H9 (cell line): ENCODE measurements around the gene PDYN. TPM values are rescaled to one million over a fixed set of nuclear protein-coding genes. Genes with fewer than 3 reads are reported as not detected.

ENCODE experiments used
- DNase-seq: peaks from one replicate; pipeline ENCODE4 v3.0.0-alpha.2; 2017
- H2AFZ ChIP-seq: one replicate; pipeline ENCODE4 v1.6.1; 2013; ENCODE audit warnings: mild to moderate bottlenecking, low read length, control low read depth, moderate library complexity
- H2AK5ac ChIP-seq: 2 replicates; pipeline ENCODE4 v1.6.1; 2013; ENCODE audit warnings: low read length, control low read depth, mixed read lengths; ENCODE audit not compliant: insufficient read length
- H2BK120ac ChIP-seq: one replicate; pipeline ENCODE4 v1.6.1; 2013; ENCODE audit warnings: low read depth, mild to moderate bottlenecking, low read length, control low read depth, inconsistent platforms; ENCODE audit not compliant: poor library complexity, severe bottlenecking
- H2BK12ac ChIP-seq: 2 replicates; pipeline ENCODE4 v1.6.1; 2013; ENCODE audit warnings: low read length, control low read depth, mixed read lengths, low read depth; ENCODE audit not compliant: insufficient read length
- H2BK15ac ChIP-seq: 2 replicates; pipeline ENCODE4 v1.6.1; 2013; ENCODE audit warnings: low read depth, low read length, control low read depth
- H2BK20ac ChIP-seq: one replicate; pipeline ENCODE4 v1.6.1; 2013; ENCODE audit warnings: low read depth, mild to moderate bottlenecking, low read length, control low read depth, inconsistent platforms; ENCODE audit not compliant: poor library complexity, severe bottlenecking
- H2BK5ac ChIP-seq: 2 replicates; pipeline ENCODE4 v1.6.1; 2013; ENCODE audit warnings: low read length, control low read depth, mixed read lengths; ENCODE audit not compliant: insufficient read length
- H3K14ac ChIP-seq: 2 replicates; pipeline ENCODE4 v1.6.1; 2013; ENCODE audit warnings: low read length, control low read depth; ENCODE audit not compliant: insufficient read depth
- H3K18ac ChIP-seq: 2 replicates; pipeline ENCODE4 v1.6.1; 2013; ENCODE audit warnings: low read depth, mild to moderate bottlenecking, mixed read lengths, low read length, control low read depth; ENCODE audit not compliant: insufficient read length
- H3K23ac ChIP-seq: 2 replicates; pipeline ENCODE4 v1.6.1; 2013; ENCODE audit warnings: low read length, control low read depth, mixed read lengths, low read depth; ENCODE audit not compliant: insufficient read length
- H3K23me2 ChIP-seq: 2 replicates; pipeline ENCODE4 v1.6.1; 2013; ENCODE audit warnings: low read depth, mild to moderate bottlenecking, mixed read lengths, low read length, control low read depth; ENCODE audit not compliant: insufficient read length, poor library complexity, severe bottlenecking
- H3K27ac ChIP-seq: 2 replicates; pipeline ENCODE4 v1.5.1; 2013; ENCODE audit warnings: low read length, control low read depth, mixed read lengths, low read depth; ENCODE audit not compliant: insufficient read length
- H3K27me3 ChIP-seq: 2 replicates; pipeline ENCODE4 v1.6.1; 2013; ENCODE audit warnings: low read length, control low read depth, inconsistent platforms; ENCODE audit not compliant: insufficient read depth
- H3K4ac ChIP-seq: 2 replicates; pipeline ENCODE4 v1.6.1; 2013; ENCODE audit warnings: low read depth, mild to moderate bottlenecking, control low read depth, inconsistent platforms, low read length, moderate library complexity
- H3K4me1 ChIP-seq: 2 replicates; pipeline ENCODE4 v1.6.1; 2013; ENCODE audit warnings: low read length, control low read depth, inconsistent platforms; ENCODE audit not compliant: insufficient read depth
- H3K4me2 ChIP-seq: 2 replicates; pipeline ENCODE4 v1.6.1; 2013; ENCODE audit warnings: low read length, control low read depth, mixed read lengths; ENCODE audit not compliant: insufficient read length, insufficient read depth
- H3K56ac ChIP-seq: 2 replicates; pipeline ENCODE4 v1.6.1; 2013; ENCODE audit warnings: low read depth, mild to moderate bottlenecking, mixed read lengths, low read length, control low read depth; ENCODE audit not compliant: insufficient read length
- H3K79me1 ChIP-seq: 2 replicates; pipeline ENCODE4 v1.6.1; 2013; ENCODE audit warnings: low read depth, mild to moderate bottlenecking, moderate library complexity, low read length, control low read depth, inconsistent platforms; ENCODE audit not compliant: insufficient read depth, poor library complexity, severe bottlenecking
- H3K79me2 ChIP-seq: 2 replicates; pipeline ENCODE4 v1.6.1; 2013; ENCODE audit warnings: low read length, control low read depth, inconsistent platforms; ENCODE audit not compliant: insufficient read depth
- H3K9ac ChIP-seq: 2 replicates; pipeline ENCODE4 v1.6.1; 2013; ENCODE audit warnings: low read length, control low read depth, mixed read lengths; ENCODE audit not compliant: insufficient read length; ENCODE audit errors: extremely low read depth
- H3K9me3 ChIP-seq: one replicate; pipeline ENCODE4 v1.6.1; 2013; ENCODE audit warnings: low read depth, low read length, inconsistent platforms; ENCODE audit not compliant: control insufficient read depth
- H3T11ph ChIP-seq: one replicate; pipeline ENCODE4 v1.6.1; 2013; ENCODE audit warnings: mild to moderate bottlenecking, low read length, control low read depth, inconsistent platforms
- H4K20me1 ChIP-seq: one replicate; pipeline ENCODE4 v1.6.1; 2013; ENCODE audit not compliant: control insufficient read depth, insufficient read length, insufficient read depth
- H4K5ac ChIP-seq: 2 replicates; pipeline ENCODE4 v1.6.1; 2013; ENCODE audit warnings: low read depth, mild to moderate bottlenecking, mixed read lengths, low read length, control low read depth; ENCODE audit not compliant: insufficient read length
- H4K8ac ChIP-seq: replicated peaks from 2 replicates; pipeline ENCODE4 v1.6.1; 2013; ENCODE audit warnings: low read length, control low read depth, mixed read lengths, low read depth; ENCODE audit not compliant: insufficient read length
- H4K91ac ChIP-seq: 2 replicates; pipeline ENCODE4 v1.6.1; 2013; ENCODE audit warnings: low read depth, mild to moderate bottlenecking, moderate library complexity, mixed read lengths, low read length, control low read depth; ENCODE audit not compliant: insufficient read length
- H3K27ac Mint-ChIP-seq, 3 experiments: 2 replicates in 2 of 3; 3 replicates in 1 of 3; pipeline ENCODE4 v1.8.0; 2020 to 2021; ENCODE audit warnings: mixed read lengths in 3 of 3, mild to moderate bottlenecking in 1 of 3, moderate library complexity in 1 of 3
- H3K27me3 Mint-ChIP-seq: 2 replicates; pipeline ENCODE4 v1.8.0; 2021; ENCODE audit warnings: low read depth, mild to moderate bottlenecking, moderate library complexity, mixed read lengths
- H3K36me3 Mint-ChIP-seq, 3 experiments: 2 replicates in 2 of 3; 3 replicates in 1 of 3; pipeline ENCODE4 v1.8.0; 2020 to 2021; ENCODE audit warnings: low read depth in 3 of 3, mixed read lengths in 3 of 3; ENCODE audit not compliant: insufficient read depth in 1 of 3
- H3K4me1 Mint-ChIP-seq, 2 experiments: 2 replicates each; pipeline ENCODE4 v1.8.0; 2020; ENCODE audit warnings: mixed read lengths in 2 of 2
- H3K4me3 Mint-ChIP-seq, 2 experiments: 2 replicates in 1 of 2; 3 replicates in 1 of 2; pipeline ENCODE4 v1.8.0; 2020 to 2021; ENCODE audit warnings: mild to moderate bottlenecking in 2 of 2, mixed read lengths in 2 of 2, moderate library complexity in 1 of 2
- H3K9me3 Mint-ChIP-seq, 2 experiments: 2 replicates in 1 of 2; 3 replicates in 1 of 2; pipeline ENCODE4 v1.8.0; 2020; ENCODE audit warnings: mild to moderate bottlenecking in 2 of 2, mixed read lengths in 2 of 2, moderate library complexity in 1 of 2
- WGBS: extraction: QIAGEN DNeasy Blood & Tissue Kit; methylation state at CpG from one replicate; pipeline ENCODE4 v1.1.7; 2013; ENCODE audit warnings: missing lambda C conversion rate, low lambda C conversion rate, mixed read lengths; ENCODE audit not compliant: insufficient read length; ENCODE audit errors: extremely low coverage; 5-methylcytosine and 5-hydroxymethylcytosine counted together
- total RNA-seq: library from RNA; stranded (reverse); gene quantifications from 2 replicates; pipeline ENCODE4 v1.2.1, GENCODE V29; 2021
- TF ChIP-seq, protein P1 (sequence below): fragments of 200-600 bp; sonication (generic); conservative IDR thresholded peaks from 3 replicates; pipeline ENCODE4 v1.8.0; 2021; ENCODE audit warnings: antibody characterized with exemption, mild to moderate bottlenecking

Gene PDYN
- total RNA-seq, 1 experiment from 2014 or later, result 0.63 TPM

DNA sequence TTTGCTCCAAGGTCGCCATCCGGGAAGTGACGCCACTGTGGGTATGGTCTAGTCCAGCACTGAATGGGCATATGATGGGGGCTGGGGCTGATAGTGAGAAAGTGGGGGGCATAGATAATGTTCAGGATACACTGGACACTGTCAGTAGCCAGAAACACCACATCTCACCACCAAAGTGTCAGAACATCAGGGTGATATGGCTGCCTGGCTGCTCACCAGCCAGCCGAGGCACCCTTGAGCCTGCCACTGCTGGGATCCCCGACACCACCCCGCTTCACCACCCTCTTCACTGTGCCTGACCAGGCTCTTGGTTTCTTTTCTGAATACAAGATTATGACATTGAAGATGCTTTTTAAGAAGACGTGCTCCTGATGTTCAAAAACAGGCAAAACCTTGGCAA, 51.8 kb downstream of the PDYN start:
- H3K4me1 ChIP-seq, result no peaks in the 10 kb centered on the region

More for the DNA sequence above, 51.8 kb downstream of the PDYN start:
- H3K9ac ChIP-seq, result no peak overlapping the region
- no peak overlapping the region for H3K18ac ChIP-seq
- Mint-ChIP-seq H3K4me3 (no peak overlapping the region), H3K36me3 (peaks cover 2 to 10% (median 3%) of the 10 kb centered on the region in 3 experiments; a peak in 5 of 7 replicates), H3K27ac (no peak overlapping the region), H3K9me3 (no peaks in the 10 kb centered on the region), H3K27me3 (peaks cover 48% of the 10 kb centered on the region), H3K4me1 (peaks cover 10 to 21% of the 10 kb centered on the region in 2 experiments)
- no peaks in the 10 kb centered on the region for H3K9me3 ChIP-seq
- no CpG with 5 or more reads among the region's 7 CpGs for WGBS
- no peak overlapping the region for H4K91ac ChIP-seq
- H2AFZ ChIP-seq, result no peak overlapping the region
- H2BK12ac ChIP-seq, result no peak overlapping the region
- no peak overlapping the region for H2BK5ac ChIP-seq
- H4K8ac ChIP-seq, result no peak overlapping the region
- peaks cover 5% of the 10 kb centered on the region for H3K23me2 ChIP-seq
- no peak overlapping the region for H2BK15ac ChIP-seq
- H2AK5ac ChIP-seq, result no peak overlapping the region
- no peak overlapping the region for H3K23ac ChIP-seq
- H2BK20ac ChIP-seq, result no peak overlapping the region
- no peak overlapping the region for H2BK120ac ChIP-seq
- no peak for DNase-seq
- no peaks in the 10 kb centered on the region for H4K20me1 ChIP-seq
- no peak overlapping the region for H3T11ph ChIP-seq
- H4K5ac ChIP-seq, result no peak overlapping the region
- no peak overlapping the region for H3K56ac ChIP-seq
- H3K27ac ChIP-seq, result no peak overlapping the region
- no peaks in the 10 kb centered on the region; the same call in 1 of the 2 replicates for H3K27me3 ChIP-seq
- H3K79me2 ChIP-seq, result no peaks in the 10 kb centered on the region
- H3K4me2 ChIP-seq, result no peak overlapping the region
- H3K4ac ChIP-seq, result no peak overlapping the region
- H3K14ac ChIP-seq, result no peak overlapping the region
- H3K79me1 ChIP-seq, result no peaks in the 10 kb centered on the region
- TF ChIP-seq, protein P1, sequence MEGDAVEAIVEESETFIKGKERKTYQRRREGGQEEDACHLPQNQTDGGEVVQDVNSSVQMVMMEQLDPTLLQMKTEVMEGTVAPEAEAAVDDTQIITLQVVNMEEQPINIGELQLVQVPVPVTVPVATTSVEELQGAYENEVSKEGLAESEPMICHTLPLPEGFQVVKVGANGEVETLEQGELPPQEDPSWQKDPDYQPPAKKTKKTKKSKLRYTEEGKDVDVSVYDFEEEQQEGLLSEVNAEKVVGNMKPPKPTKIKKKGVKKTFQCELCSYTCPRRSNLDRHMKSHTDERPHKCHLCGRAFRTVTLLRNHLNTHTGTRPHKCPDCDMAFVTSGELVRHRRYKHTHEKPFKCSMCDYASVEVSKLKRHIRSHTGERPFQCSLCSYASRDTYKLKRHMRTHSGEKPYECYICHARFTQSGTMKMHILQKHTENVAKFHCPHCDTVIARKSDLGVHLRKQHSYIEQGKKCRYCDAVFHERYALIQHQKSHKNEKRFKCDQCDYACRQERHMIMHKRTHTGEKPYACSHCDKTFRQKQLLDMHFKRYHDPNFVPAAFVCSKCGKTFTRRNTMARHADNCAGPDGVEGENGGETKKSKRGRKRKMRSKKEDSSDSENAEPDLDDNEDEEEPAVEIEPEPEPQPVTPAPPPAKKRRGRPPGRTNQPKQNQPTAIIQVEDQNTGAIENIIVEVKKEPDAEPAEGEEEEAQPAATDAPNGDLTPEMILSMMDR, result no peak
